Left lobe of liver (tissue), 2 donors: Measurements from ENCODE around the gene CASD1. TPM values are rescaled to one million over a fixed set of nuclear protein-coding genes. Genes with fewer than 3 reads are reported as not detected.

Experiments
- ATAC-seq: fragments of 200-7000 bp; cut with Tn5 transposase; one replicate; pipeline ENCODE4 v1.9.1; 2020; ENCODE audit warnings: mild to moderate bottlenecking, moderate library complexity
- DNase-seq: peaks from one replicate; pipeline ENCODE4 v3.0.0-alpha.2; 2020; ENCODE audit warnings: low spot score
- total RNA-seq: library from RNA; stranded (reverse); gene quantifications from one replicate; pipeline ENCODE4 v1.2.1, GENCODE V29; 2021
- donor health status: DM: no; HTN: no; CAD: no; lungs with moderate emphysema.
- donor health status: DM: no; HTN: yes; CAD: no.

Gene CASD1
- total RNA-seq, 1 donor from 2014 or later = 4.7 TPM

- ATAC-seq (no peak), DNase-seq (no peak)
Measured at GRCh38 chr7:94512735-94513564, 3.3 kb downstream of the CASD1 start.

GRCh38 chr7:94513565-94513860 lies 3.9 kb downstream of the CASD1 start:
- ATAC-seq (no peak), DNase-seq (no peak)

GRCh38 chr7:94514140-94514889 lies 4.7 kb downstream of the CASD1 start:
- DNase-seq = no peak
- ATAC-seq = no peak

GRCh38 chr7:94514917-94515316 lies 5.3 kb downstream of the CASD1 start:
- DNase-seq = no peak
- no peak for ATAC-seq

GRCh38 chr7:94525923-94526322 lies 16.3 kb downstream of the CASD1 start:
- no peak for ATAC-seq

DNA sequence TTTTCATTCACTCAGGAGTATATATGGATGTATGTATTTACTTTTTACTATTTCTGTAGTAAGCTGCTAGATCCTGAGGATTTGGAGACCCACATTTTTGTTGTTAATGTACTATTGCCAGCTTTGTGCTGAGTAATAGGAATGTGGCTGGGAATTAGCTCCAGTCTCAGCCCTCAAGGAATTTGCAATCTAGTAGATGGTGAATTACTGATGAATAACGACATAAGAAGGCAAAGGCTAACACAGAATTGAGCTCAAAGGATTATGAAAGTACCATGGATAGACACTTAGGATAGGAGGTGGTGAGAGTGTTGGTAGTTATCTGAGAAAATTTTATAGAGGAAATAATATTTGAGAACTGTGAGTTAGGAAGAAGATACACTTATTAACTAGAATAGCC lies 19.9 kb downstream of the CASD1 start:
- DNase-seq (no peak), ATAC-seq (no peak)

More at GRCh38 chr7:94525923-94526322, 16.3 kb downstream of the CASD1 start:
- DNase-seq = no peak

DNA sequence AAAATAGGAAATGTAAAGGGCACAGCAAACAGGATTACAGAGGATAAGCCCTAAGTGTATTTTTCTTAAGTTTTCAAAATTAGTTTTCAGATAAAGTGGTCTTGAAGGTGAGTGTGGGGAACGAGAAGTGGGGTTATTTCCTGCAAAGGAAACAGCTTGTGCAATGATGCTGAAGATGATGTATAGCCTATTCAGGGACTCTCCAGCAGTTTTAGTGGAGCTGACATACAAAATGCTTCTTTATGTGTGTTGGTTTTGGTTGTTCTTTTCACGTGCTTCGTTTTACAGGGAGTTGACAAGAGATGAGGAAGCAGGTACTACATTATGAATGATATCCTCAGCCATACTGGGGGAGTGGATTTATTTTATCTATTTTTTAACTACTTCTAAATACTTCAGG lies 20.5 kb downstream of the CASD1 start:
- no peak for ATAC-seq
- no peak for DNase-seq

- DNase-seq = no peak
Measured at GRCh38 chr7:94532676-94533075, 23.1 kb downstream of the CASD1 start.

GRCh38 chr7:94540428-94540827 lies 30.8 kb downstream of the CASD1 start:
- ATAC-seq (no peak), DNase-seq (no peak)

More at GRCh38 chr7:94532676-94533075, 23.1 kb downstream of the CASD1 start:
- ATAC-seq = no peak

- ATAC-seq (no peak), DNase-seq (no peak)
Measured at GRCh38 chr7:94547126-94547525, 37.5 kb downstream of the CASD1 start.

DNA sequence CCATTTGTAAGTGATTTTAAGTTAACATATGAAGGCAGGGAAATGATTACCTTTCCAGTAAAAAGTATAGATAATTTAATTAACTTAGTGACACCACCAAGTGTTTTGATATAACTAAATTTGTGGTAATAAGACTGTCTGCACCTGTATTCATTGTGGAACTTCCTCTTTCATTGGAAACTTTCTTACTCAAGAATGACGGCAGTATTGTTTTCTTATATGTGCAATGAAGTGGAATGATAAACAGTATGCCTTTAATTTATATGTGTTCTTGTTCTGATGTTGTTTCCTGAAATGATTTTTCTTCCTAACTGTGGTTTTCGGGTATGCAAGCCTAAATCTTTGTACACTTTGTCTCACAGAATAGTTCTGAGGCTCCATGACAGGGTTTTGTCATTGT lies 46.4 kb downstream of the CASD1 start:
- DNase-seq (no peak), ATAC-seq (no peak)

GRCh38 chr7:94557215-94557614 lies 47.6 kb downstream of the CASD1 start:
- DNase-seq (no peak), ATAC-seq (no peak)

DNA sequence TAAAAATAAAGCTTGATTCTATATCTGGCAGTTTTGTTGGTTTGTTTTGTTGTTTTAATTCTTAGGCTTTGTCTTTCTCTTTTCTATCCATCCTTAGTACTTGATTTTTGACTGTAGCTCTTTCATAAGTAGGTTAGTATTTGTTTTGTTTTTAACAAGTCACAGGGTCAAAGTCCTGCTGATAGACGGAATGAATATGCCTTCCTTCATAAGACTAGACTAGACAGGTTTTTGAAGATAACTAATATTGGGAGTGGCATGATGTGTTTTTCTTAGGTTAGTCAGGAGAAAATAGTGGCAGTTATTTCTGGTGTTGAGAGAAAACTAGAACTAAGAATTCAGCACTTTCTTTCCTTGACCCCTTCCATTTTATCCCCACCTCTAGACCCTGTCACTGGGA lies 50.4 kb downstream of the CASD1 start:
- DNase-seq (no peak), ATAC-seq (no peak)

- no peak for ATAC-seq
Measured at GRCh38 chr7:94561841-94562514, 52.4 kb downstream of the CASD1 start.

DNA sequence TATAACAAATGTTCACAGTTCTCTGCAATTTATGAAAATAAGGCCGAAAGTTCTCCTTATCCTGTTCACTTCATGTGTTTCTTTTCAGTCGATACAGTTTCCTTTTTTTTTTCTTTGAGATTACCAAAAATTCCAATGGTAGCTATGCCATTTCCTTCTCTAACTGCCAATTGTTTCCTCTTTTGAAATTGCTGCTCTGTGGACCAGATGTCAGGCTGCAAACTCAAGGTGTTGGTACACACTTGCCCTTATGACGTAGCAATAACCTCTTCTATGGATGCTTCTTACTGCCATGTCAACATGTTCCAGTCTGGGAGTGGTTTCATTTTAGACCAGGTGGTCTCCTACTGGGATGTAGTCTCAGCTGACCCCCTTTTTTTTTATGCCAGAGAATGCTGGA lies 52.9 kb downstream of the CASD1 start:
- DNase-seq (no peak), ATAC-seq (no peak)

More at GRCh38 chr7:94561841-94562514, 52.4 kb downstream of the CASD1 start:
- DNase-seq = no peak

GRCh38 chr7:94565247-94565894 lies 55.8 kb downstream of the CASD1 start:
- no peak for DNase-seq
- no peak for ATAC-seq

DNA sequence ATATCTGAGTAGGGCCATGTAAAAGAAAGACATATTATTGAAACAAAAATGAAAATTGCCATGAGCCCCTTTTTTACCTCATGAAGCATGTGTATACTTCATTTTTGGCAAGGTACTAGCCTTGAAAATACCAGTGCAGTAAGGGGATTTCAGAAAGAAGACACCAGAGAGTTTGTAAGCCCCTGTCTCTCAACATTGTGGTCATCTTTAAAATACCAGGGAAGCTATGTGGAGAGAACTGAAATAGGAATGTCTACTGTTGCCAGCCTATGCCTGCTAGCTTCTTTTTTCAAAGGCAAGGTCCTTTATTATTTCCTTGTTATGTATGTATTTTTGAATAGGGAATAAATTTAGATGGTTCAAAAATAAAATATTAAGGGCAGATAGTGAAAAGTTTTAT lies 57.8 kb downstream of the CASD1 start:
- DNase-seq (no peak), ATAC-seq (no peak)

DNA sequence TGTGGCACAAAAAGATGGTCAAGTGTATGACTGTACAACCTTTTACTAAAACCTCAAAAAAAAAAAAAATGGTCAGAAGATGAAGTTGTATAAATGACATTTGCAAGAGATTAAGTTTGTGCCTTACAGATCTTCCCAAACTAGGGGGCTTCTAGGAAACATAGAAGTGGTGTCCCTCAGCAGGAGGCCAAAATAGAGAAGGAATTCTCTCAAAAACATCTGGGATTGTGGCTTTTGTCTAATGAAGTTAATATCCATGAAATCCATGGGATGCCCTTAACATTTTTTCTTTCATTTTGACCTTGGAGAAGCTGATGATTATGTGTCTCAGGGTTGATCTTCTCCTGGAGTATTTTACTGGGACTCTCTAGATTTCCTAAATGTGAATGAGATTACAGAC lies 62.2 kb downstream of the CASD1 start:
- ATAC-seq (no peak), DNase-seq (no peak)

- no peak for ATAC-seq
- DNase-seq = no peak
Measured at GRCh38 chr7:94575646-94576045, 66.0 kb downstream of the CASD1 start.

DNA sequence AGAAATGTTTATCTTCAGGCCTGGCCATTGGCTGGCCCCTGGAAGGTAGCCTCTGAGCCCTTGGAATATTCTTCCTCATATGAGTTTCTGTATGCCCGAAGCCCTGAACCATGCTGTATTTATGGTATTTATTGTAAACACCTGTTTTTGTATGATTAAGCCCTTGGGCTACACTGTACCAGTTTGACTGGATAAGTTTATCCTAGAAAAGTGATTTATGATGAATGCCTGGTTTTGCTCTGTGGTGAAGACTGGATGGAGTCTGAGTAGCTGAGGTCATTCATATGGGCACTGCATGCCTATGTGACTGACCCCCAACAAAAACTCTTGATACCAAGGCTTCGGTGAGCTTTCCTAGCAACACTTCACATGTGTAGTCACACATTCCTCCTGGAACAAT lies 66.7 kb downstream of the CASD1 start:
- no peak for ATAC-seq
- no peak for DNase-seq

GRCh38 chr7:94577357-94577756 lies 67.7 kb downstream of the CASD1 start:
- no peak for DNase-seq

More at GRCh38 chr7:94577357-94577756, 67.7 kb downstream of the CASD1 start:
- no peak for ATAC-seq
